HCT116 (cell line): ENCODE measurements around the gene UBQLN2. TPM values are rescaled to one million over a fixed set of nuclear protein-coding genes. Genes with fewer than 3 reads are reported as not detected.

Experiments used
- ATAC-seq: fragments of 200-7000 bp; cut with Tn5 transposase; 2 replicates; pipeline ENCODE4 v1.9.1; 2020; ENCODE audit warnings: mild to moderate bottlenecking, moderate library complexity
- BruUV-seq: library from RNA; stranded (reverse); fragments of 400-500 nt; replicated peaks from 2 replicates; lab custom pipeline; 2021; lab: Mats Ljungman, UMichigan
- CTCF ChIA-PET: fragments of 300-600 bp; sonication (Branson Sonifier 250); formaldehyde crosslinking; loops from one replicate; lab custom pipeline; 2021; ENCODE audit warnings: antibody characterized with exemption; lab: Charles Lee
- POLR2A ChIA-PET: fragments of 300-600, 350-600 bp; sonication (Branson Sonifier 250); formaldehyde crosslinking; loops from one replicate; lab custom pipeline; 2021; ENCODE audit warnings: antibody characterized with exemption; lab: Charles Lee
- RAD21 ChIA-PET, 2 experiments: fragments of 300-600 bp; sonication (Branson Sonifier 250); formaldehyde crosslinking; loops; one replicate each; lab custom pipeline; 2023; ENCODE audit warnings: low total read pairs in 2 of 2; ENCODE audit not compliant: uncharacterized antibody in 2 of 2, unreplicated experiment in 2 of 2, low non-redundant PET in 1 of 2; lab: Charles Lee
- DNase-seq: peaks from one replicate; pipeline ENCODE4 v3.0.0-alpha.2; 2010; ENCODE audit warnings: low read depth, low spot score
- H2AFZ ChIP-seq: fragments of 200-600 bp; shearing (Covaris generic), sonication (generic); 2 replicates; pipeline ENCODE4 v1.6.1; 2017; ENCODE audit warnings: low read depth, mixed run types, mixed read lengths, antibody characterized with exemption, low read length; ENCODE audit not compliant: poor library complexity, severe bottlenecking
- H3K27ac ChIP-seq: 2 replicates; pipeline ENCODE4 v1.5.1; 2012; ENCODE audit warnings: low read depth, low read length
- H3K27me3 ChIP-seq: fragments of 200-600 bp; sonication (generic); 2 replicates; pipeline ENCODE4 v1.6.1; 2016; ENCODE audit warnings: mixed run types, low read length, mixed read lengths; ENCODE audit not compliant: insufficient read depth
- H3K36me3 ChIP-seq, 2 experiments: fragments of 200-500 bp in 1 of 2; fragments of 200-600 bp in 1 of 2; sonication (Bioruptor generic) in 1 of 2; sonication (generic) in 1 of 2; 2 replicates each; pipeline versions ENCODE4 v1.5.1 to v1.6.1; 2014 to 2016; ENCODE audit warnings: low read length in 2 of 2, inconsistent platforms in 1 of 2, mixed read lengths in 1 of 2, mixed run types in 1 of 2; ENCODE audit not compliant: insufficient read depth in 2 of 2, control insufficient read depth in 1 of 2
- H3K4me1 ChIP-seq, 2 experiments: fragments of 200-600 bp in 1 of 2; sonication (generic) in 1 of 2; 2 replicates each; pipeline versions ENCODE4 v1.5.1 to v1.6.1; 2012 to 2017; ENCODE audit warnings: low read length in 2 of 2, inconsistent platforms in 1 of 2, mild to moderate bottlenecking in 1 of 2, mixed read lengths in 1 of 2, mixed run types in 1 of 2, moderate library complexity in 1 of 2; ENCODE audit not compliant: insufficient read depth in 2 of 2, control insufficient read depth in 1 of 2
- H3K4me2 ChIP-seq: fragments of 200-600 bp; sonication (generic); 2 replicates; pipeline ENCODE4 v1.6.1; 2017; ENCODE audit warnings: mixed run types, low read length, mixed read lengths
- H3K4me3 ChIP-seq, 2 experiments: fragments of 200-600 bp in 1 of 2; sonication (generic) in 1 of 2; replicated peaks in 1 of 2; 2 replicates each; pipeline ENCODE4 v1.5.1; 2011 to 2016; ENCODE audit warnings: low read length in 2 of 2, control low read depth in 1 of 2, low read depth in 1 of 2, mild to moderate bottlenecking in 1 of 2, mixed read lengths in 1 of 2, mixed run types in 1 of 2
- H3K79me2 ChIP-seq: fragments of 200-600 bp; sonication (generic); 2 replicates; pipeline ENCODE4 v1.6.1; 2017; ENCODE audit warnings: mild to moderate bottlenecking, mixed run types, low read length, moderate library complexity, mixed read lengths; ENCODE audit not compliant: insufficient read depth
- H3K9ac ChIP-seq: fragments of 200-600 bp; sonication (generic); 2 replicates; pipeline ENCODE4 v1.6.1; 2016; ENCODE audit warnings: low read length, mixed read lengths
- H3K9me2 ChIP-seq: fragments of 200-600 bp; sonication (generic), shearing (Covaris generic); 2 replicates; pipeline ENCODE4 v1.6.1; 2017; ENCODE audit warnings: mixed run types, mild to moderate bottlenecking, moderate library complexity; ENCODE audit not compliant: insufficient read depth
- H3K9me3 ChIP-seq, 2 experiments: fragments of 200-500 bp in 1 of 2; fragments of 200-600 bp in 1 of 2; sonication (Bioruptor generic) in 1 of 2; sonication (generic) in 1 of 2; 2 replicates each; pipeline ENCODE4 v1.6.1; 2014 to 2017; ENCODE audit warnings: low read length in 2 of 2, mixed read lengths in 2 of 2, inconsistent platforms in 1 of 2, low read depth in 1 of 2, mild to moderate bottlenecking in 1 of 2, mixed run types in 1 of 2, moderate library complexity in 1 of 2; ENCODE audit not compliant: control insufficient read depth in 1 of 2, insufficient read depth in 1 of 2
- H4K20me1 ChIP-seq: fragments of 200-600 bp; sonication (generic), shearing (Covaris generic); 2 replicates; pipeline ENCODE4 v1.6.1; 2017; ENCODE audit warnings: mixed run types, mild to moderate bottlenecking, moderate library complexity; ENCODE audit not compliant: insufficient read depth
- CBX3 ChIP-seq: IDR thresholded peaks from 2 replicates; pipeline ENCODE4 v1.6.1; 2012; ENCODE audit warnings: low read depth
- EGR1 ChIP-seq: IDR thresholded peaks from 2 replicates; pipeline ENCODE4 v1.6.1; 2012; ENCODE audit warnings: low read depth
- ELF1 ChIP-seq: IDR thresholded peaks from 2 replicates; pipeline ENCODE4 v1.6.1; 2012; ENCODE audit warnings: low read depth, borderline replicate concordance
- EZH2 ChIP-seq: fragments of 200-600 bp; sonication (generic); IDR thresholded peaks from 2 replicates; pipeline ENCODE4 v1.6.1; 2017; ENCODE audit warnings: antibody characterized with exemption, mixed run types
- EZH2phosphoT487 ChIP-seq: fragments of 200-600 bp; IDR thresholded peaks from 2 replicates; pipeline ENCODE4 v1.6.1; 2018; ENCODE audit warnings: antibody characterized with exemption, borderline replicate concordance
- FOSL1 ChIP-seq: IDR thresholded peaks from 2 replicates; pipeline ENCODE4 v1.6.1; 2012; ENCODE audit warnings: low read depth
- MAX ChIP-seq: IDR thresholded peaks from 2 replicates; pipeline ENCODE4 v1.6.1; 2012
- POLR2AphosphoS5 ChIP-seq: IDR thresholded peaks from 2 replicates; pipeline ENCODE4 v1.6.1; 2011; ENCODE audit warnings: mild to moderate bottlenecking, low read depth, low read length, moderate library complexity
- RAD21 ChIP-seq: IDR thresholded peaks from 2 replicates; pipeline ENCODE4 v1.6.1; 2012; ENCODE audit warnings: low read depth, mild to moderate bottlenecking
- SP1 ChIP-seq: IDR thresholded peaks from 2 replicates; pipeline ENCODE4 v1.6.1; 2012; ENCODE audit warnings: low read depth
- SRF ChIP-seq: IDR thresholded peaks from 2 replicates; pipeline ENCODE4 v1.6.1; 2012; ENCODE audit warnings: low read depth
- YY1 ChIP-seq: IDR thresholded peaks from 2 replicates; pipeline ENCODE4 v1.6.1; 2011; ENCODE audit warnings: low read length, low read depth, moderate library complexity, mild to moderate bottlenecking; ENCODE audit not compliant: insufficient replicate concordance; ENCODE audit errors: extremely low read depth
- ZFX ChIP-seq: fragments of 450-650 bp; IDR thresholded peaks from 2 replicates; pipeline ENCODE4 v1.6.1; 2017
- intact Hi-C: fragments of 100-400 bp; cut with micrococcal nuclease; formaldehyde crosslinking; loops from 2 replicates; pipeline ENCODE4 v1.10.0; 2022
- total RNA-seq: library from RNA; stranded (reverse); gene quantifications from one replicate; pipeline ENCODE4 v1.2.1, GENCODE V29; 2021; ENCODE audit not compliant: unreplicated experiment

Gene UBQLN2
- total RNA-seq, 1 experiment from 2014 or later = 20.9 TPM

GRCh38 chrX:56576721-56577120 is 13.3 kb downstream of the UBQLN2 start:
- Histone ChIP-seq H3K79me2 (no peaks in the 10 kb centered on the region), H3K4me2 (no peak overlapping the region), H3K4me1 (no peaks in the 10 kb centered on the region), H3K4me3 (no peak overlapping the region), H3K36me3 (no peaks in the 10 kb centered on the region), H3K27ac (no peak overlapping the region), H3K9ac (no peak overlapping the region), H3K27me3 (no peaks in the 10 kb centered on the region), H2AFZ (no peak overlapping the region), H4K20me1 (no peaks in the 10 kb centered on the region), H3K9me3 (no peaks in the 10 kb centered on the region), H3K9me2 (no peaks in the 10 kb centered on the region)
- RAD21 ChIA-PET = no interaction called here
- BruUV-seq = no TSS peak
- ATAC-seq = no peak
- no peak for DNase-seq
- TF ChIP-seq ELF1 (no peak), EZH2phosphoT487 (no peak), MAX (no peak), SP1 (no peak), EZH2 (no peak), FOSL1 (no peak), RAD21 (no peak), POLR2AphosphoS5 (no peak), YY1 (no peak), CBX3 (no peak), EGR1 (no peak), ZFX (no peak), SRF (no peak)
- POLR2A ChIA-PET = no interaction called here
- CTCF ChIA-PET = no interaction called here
- intact Hi-C loops = no loop called here
